K562 (cell line): ENCODE results near the gene LENG8. TPM values are rescaled to one million over a fixed set of nuclear protein-coding genes. Genes with fewer than 3 reads are reported as not detected.

Experiments used
- ARID2 ChIP-seq: fragments of 450-650 bp; IDR thresholded peaks from 2 replicates; pipeline ENCODE4 v1.6.1; 2017; ENCODE audit warnings: antibody characterized with exemption, mild to moderate bottlenecking
- CTCF ChIP-seq, 3 experiments: IDR thresholded peaks in 2 of 3; conservative IDR thresholded peaks in 1 of 3; 2 replicates each; pipeline ENCODE4 v1.5.1; 2011 to 2012; ENCODE audit warnings: low read length in 3 of 3, mild to moderate bottlenecking in 3 of 3, control low read depth in 2 of 3, improper control_type of control experiment in 1 of 3, inconsistent platforms in 1 of 3, low read depth in 1 of 3, mixed read lengths in 1 of 3, moderate library complexity in 1 of 3; ENCODE audit not compliant: insufficient read depth in 2 of 3
- FOXK1 ChIP-seq: sonication (generic); formaldehyde crosslinking; IDR thresholded peaks from 2 replicates; pipeline ENCODE4 v1.8.0; 2022; ENCODE audit warnings: missing genetic modification reagents, mild to moderate bottlenecking, borderline replicate concordance
- HDAC8 ChIP-seq: fragments of 450-650 bp; IDR thresholded peaks from 2 replicates; pipeline ENCODE4 v1.6.1; 2016; ENCODE audit warnings: mild to moderate bottlenecking, missing genetic modification characterization, moderate library complexity, missing compliant biosample characterization
- JUNB ChIP-seq: fragments of 450-650 bp; formaldehyde crosslinking; conservative IDR thresholded peaks from 2 replicates; pipeline ENCODE4 v1.4.0; 2020; ENCODE audit warnings: mild to moderate bottlenecking
- KDM5B ChIP-seq: fragments of 200-600 bp; sonication (generic); IDR thresholded peaks from 2 replicates; pipeline ENCODE4 v1.6.1; 2012; ENCODE audit warnings: low read depth, mild to moderate bottlenecking, moderate library complexity, low read length, control low read depth, inconsistent platforms; ENCODE audit not compliant: insufficient replicate concordance
- MNT ChIP-seq, 2 experiments: fragments of 450-650 bp; conservative IDR thresholded peaks; 2 replicates each; pipeline ENCODE4 v1.6.1; 2017; ENCODE audit warnings: mild to moderate bottlenecking in 2 of 2, moderate library complexity in 2 of 2
- NFIC ChIP-seq: fragments of 450-650 bp; IDR thresholded peaks from 2 replicates; pipeline ENCODE4 v1.6.1; 2017; ENCODE audit warnings: mild to moderate bottlenecking, inconsistent platforms
- RAD21 ChIP-seq, 2 experiments: fragments of 250-450 bp in 1 of 2; fragments of 450-650 bp in 1 of 2; sonication (Bioruptor Pico) in 1 of 2; formaldehyde crosslinking in 1 of 2; IDR thresholded peaks in 1 of 2; conservative IDR thresholded peaks in 1 of 2; 2 replicates each; pipeline versions ENCODE4 v1.4.0 to v1.8.0; 2020 to 2022; ENCODE audit warnings: mild to moderate bottlenecking in 2 of 2, moderate library complexity in 1 of 2
- SMC3 ChIP-seq: conservative IDR thresholded peaks from 2 replicates; pipeline ENCODE4 v1.6.1; 2011; ENCODE audit warnings: low read depth, low read length, improper control_type of control experiment; ENCODE audit not compliant: insufficient read depth
- ZBED1 ChIP-seq: IDR thresholded peaks from 2 replicates; pipeline ENCODE4 v1.6.1; 2014
- ZNF764 ChIP-seq: fragments of 250-450 bp; sonication (Bioruptor Pico); IDR thresholded peaks from 2 replicates; pipeline ENCODE4 v1.4.0; 2020; ENCODE audit warnings: low read depth, mild to moderate bottlenecking, moderate library complexity
- polyA plus RNA-seq, 8 experiments: library from polyadenylated mRNA; depleted of rRNA in 4 of 8; stranded (reverse) in 5 of 8; unstranded in 3 of 8; fragments of >200 nt; fragmentation: Nextera tagmentation in 2 of 8; fragmentation: Illumina TruSeq in 1 of 8; extraction: Ambion mirVana in 2 of 8; extraction: Trizol in 1 of 8; gene quantifications; 2 replicates each; pipeline versions ENCODE4 v1.2.1 to v1.2.3, GENCODE V29; 2011 to 2014; ENCODE audit warnings: inconsistent platforms in 1 of 8, missing spikeins in 1 of 8
- total RNA-seq, 7 experiments: library from RNA; depleted of rRNA in 6 of 7; stranded (reverse); fragments of >200 nt in 6 of 7; fragmentation: Illumina TruSeq in 2 of 7; extraction: Trizol in 2 of 7; gene quantifications; 2 replicates each; pipeline versions ENCODE4 v1.2.1 to v1.2.3, GENCODE V29; 2011 to 2021; ENCODE audit warnings: low replicate concordance in 1 of 7
- TF ChIP-seq, protein P1 (sequence below): fragments of 200-600 bp; sonication (generic); IDR thresholded peaks from one replicate; pipeline ENCODE4 v1.6.1; 2012; ENCODE audit warnings: mild to moderate bottlenecking, low read depth, low read length, inconsistent platforms

The LENG8 gene
- total and polyA plus RNA-seq, 9 of the 15 experiments (the other 6 are each of a cell fraction or from before 2014, with no cell fraction given) = 0.74 to 146 (median 28.1) TPM

- peak; percentile 42 to 76 for TF ChIP-seq RAD21 (CRISPR knock-in tag; conservative IDR thresholded peaks at IDR 0.05 in 1 of 2, IDR thresholded peaks at IDR 0.05 in 1 of 2)
- TF ChIP-seq ZBED1 = no peak
- TF ChIP-seq CTCF (IDR thresholded peaks at IDR 0.05 in 2 of 3, conservative IDR thresholded peaks at IDR 0.05 in 1 of 3; ENCODE audit: insufficient read depth in 2 of 3, low read depth in 1 of 3, low read length in 3 of 3) = peak; percentile 67 to 89 (median 77)
- peak; percentile 15; the same call in 1 of the 2 replicates for TF ChIP-seq ARID2
- no peak for TF ChIP-seq NFIC
- TF ChIP-seq MNT (conservative IDR thresholded peaks at IDR 0.05) = no peak
- peak; percentile 56; the same call in 1 of the 2 replicates for TF ChIP-seq SMC3
- TF ChIP-seq, protein P1, sequence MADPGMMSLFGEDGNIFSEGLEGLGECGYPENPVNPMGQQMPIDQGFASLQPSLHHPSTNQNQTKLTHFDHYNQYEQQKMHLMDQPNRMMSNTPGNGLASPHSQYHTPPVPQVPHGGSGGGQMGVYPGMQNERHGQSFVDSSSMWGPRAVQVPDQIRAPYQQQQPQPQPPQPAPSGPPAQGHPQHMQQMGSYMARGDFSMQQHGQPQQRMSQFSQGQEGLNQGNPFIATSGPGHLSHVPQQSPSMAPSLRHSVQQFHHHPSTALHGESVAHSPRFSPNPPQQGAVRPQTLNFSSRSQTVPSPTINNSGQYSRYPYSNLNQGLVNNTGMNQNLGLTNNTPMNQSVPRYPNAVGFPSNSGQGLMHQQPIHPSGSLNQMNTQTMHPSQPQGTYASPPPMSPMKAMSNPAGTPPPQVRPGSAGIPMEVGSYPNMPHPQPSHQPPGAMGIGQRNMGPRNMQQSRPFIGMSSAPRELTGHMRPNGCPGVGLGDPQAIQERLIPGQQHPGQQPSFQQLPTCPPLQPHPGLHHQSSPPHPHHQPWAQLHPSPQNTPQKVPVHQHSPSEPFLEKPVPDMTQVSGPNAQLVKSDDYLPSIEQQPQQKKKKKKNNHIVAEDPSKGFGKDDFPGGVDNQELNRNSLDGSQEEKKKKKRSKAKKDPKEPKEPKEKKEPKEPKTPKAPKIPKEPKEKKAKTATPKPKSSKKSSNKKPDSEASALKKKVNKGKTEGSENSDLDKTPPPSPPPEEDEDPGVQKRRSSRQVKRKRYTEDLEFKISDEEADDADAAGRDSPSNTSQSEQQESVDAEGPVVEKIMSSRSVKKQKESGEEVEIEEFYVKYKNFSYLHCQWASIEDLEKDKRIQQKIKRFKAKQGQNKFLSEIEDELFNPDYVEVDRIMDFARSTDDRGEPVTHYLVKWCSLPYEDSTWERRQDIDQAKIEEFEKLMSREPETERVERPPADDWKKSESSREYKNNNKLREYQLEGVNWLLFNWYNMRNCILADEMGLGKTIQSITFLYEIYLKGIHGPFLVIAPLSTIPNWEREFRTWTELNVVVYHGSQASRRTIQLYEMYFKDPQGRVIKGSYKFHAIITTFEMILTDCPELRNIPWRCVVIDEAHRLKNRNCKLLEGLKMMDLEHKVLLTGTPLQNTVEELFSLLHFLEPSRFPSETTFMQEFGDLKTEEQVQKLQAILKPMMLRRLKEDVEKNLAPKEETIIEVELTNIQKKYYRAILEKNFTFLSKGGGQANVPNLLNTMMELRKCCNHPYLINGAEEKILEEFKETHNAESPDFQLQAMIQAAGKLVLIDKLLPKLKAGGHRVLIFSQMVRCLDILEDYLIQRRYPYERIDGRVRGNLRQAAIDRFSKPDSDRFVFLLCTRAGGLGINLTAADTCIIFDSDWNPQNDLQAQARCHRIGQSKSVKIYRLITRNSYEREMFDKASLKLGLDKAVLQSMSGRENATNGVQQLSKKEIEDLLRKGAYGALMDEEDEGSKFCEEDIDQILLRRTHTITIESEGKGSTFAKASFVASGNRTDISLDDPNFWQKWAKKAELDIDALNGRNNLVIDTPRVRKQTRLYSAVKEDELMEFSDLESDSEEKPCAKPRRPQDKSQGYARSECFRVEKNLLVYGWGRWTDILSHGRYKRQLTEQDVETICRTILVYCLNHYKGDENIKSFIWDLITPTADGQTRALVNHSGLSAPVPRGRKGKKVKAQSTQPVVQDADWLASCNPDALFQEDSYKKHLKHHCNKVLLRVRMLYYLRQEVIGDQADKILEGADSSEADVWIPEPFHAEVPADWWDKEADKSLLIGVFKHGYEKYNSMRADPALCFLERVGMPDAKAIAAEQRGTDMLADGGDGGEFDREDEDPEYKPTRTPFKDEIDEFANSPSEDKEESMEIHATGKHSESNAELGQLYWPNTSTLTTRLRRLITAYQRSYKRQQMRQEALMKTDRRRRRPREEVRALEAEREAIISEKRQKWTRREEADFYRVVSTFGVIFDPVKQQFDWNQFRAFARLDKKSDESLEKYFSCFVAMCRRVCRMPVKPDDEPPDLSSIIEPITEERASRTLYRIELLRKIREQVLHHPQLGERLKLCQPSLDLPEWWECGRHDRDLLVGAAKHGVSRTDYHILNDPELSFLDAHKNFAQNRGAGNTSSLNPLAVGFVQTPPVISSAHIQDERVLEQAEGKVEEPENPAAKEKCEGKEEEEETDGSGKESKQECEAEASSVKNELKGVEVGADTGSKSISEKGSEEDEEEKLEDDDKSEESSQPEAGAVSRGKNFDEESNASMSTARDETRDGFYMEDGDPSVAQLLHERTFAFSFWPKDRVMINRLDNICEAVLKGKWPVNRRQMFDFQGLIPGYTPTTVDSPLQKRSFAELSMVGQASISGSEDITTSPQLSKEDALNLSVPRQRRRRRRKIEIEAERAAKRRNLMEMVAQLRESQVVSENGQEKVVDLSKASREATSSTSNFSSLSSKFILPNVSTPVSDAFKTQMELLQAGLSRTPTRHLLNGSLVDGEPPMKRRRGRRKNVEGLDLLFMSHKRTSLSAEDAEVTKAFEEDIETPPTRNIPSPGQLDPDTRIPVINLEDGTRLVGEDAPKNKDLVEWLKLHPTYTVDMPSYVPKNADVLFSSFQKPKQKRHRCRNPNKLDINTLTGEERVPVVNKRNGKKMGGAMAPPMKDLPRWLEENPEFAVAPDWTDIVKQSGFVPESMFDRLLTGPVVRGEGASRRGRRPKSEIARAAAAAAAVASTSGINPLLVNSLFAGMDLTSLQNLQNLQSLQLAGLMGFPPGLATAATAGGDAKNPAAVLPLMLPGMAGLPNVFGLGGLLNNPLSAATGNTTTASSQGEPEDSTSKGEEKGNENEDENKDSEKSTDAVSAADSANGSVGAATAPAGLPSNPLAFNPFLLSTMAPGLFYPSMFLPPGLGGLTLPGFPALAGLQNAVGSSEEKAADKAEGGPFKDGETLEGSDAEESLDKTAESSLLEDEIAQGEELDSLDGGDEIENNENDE = no peak
- no peak for TF ChIP-seq FOXK1 (CRISPR knock-in tag)
- TF ChIP-seq ZNF764 (CRISPR knock-in tag) = no peak
- TF ChIP-seq JUNB = no peak
- TF ChIP-seq KDM5B = no peak
- TF ChIP-seq HDAC8 (tag) = no peak
Measured at GRCh38 chr19:54481326-54481930, 32.4 kb downstream of the LENG8 start (continued).
